Prostate gland (tissue), 2 donors: ENCODE results near the gene HCN4.

Source experiments
- CTCF ChIP-seq, 4 experiments: fragments of 200-600 bp in 2 of 4; fragments of 450-650 bp in 2 of 4; sonication (generic) in 2 of 4; IDR thresholded peaks; 1 replicate in 3 of 4; 2 replicates in 1 of 4; pipeline ENCODE4 v1.5.1; 2016 to 2019; ENCODE audit warnings: antibody characterized with exemption in 4 of 4, mild to moderate bottlenecking in 2 of 4, moderate library complexity in 2 of 4
- POLR2A ChIP-seq: fragments of 450-650 bp; IDR thresholded peaks from one replicate; pipeline ENCODE4 v1.6.1; 2016; ENCODE audit warnings: antibody characterized with exemption, mild to moderate bottlenecking
- POLR2AphosphoS5 ChIP-seq: sonication (generic); formaldehyde crosslinking; IDR thresholded peaks from one replicate; pipeline ENCODE4 v1.6.1; 2017; ENCODE audit warnings: antibody characterized with exemption

- TF ChIP-seq POLR2A (no peak), CTCF (IDR thresholded peaks at IDR 0.05) (no peak), POLR2AphosphoS5 (no peak)
Measured at GRCh38 chr15:73362900-73363299, 5.9 kb downstream of the HCN4 start.
